GM23338 (cell line): ENCODE data around the gene MFAP5. TPM values are rescaled to one million over a fixed set of nuclear protein-coding genes. Genes with fewer than 3 reads are reported as not detected.

Source experiments
- ATAC-seq: fragments of 200-7000 bp; cut with Tn5 transposase; 3 replicates; pipeline ENCODE4 v1.9.1; 2020
- DNase-seq: peaks from one replicate; pipeline ENCODE4 v3.0.0-alpha.2; 2015; ENCODE audit warnings: low spot score
- H2AFZ ChIP-seq: fragments of 200-600 bp; sonication (generic); 2 replicates; pipeline ENCODE4 v1.8.0; 2016; ENCODE audit warnings: antibody characterized with exemption, mild to moderate bottlenecking, moderate library complexity
- H3F3A ChIP-seq: fragments of 200-600 bp; sonication (generic); replicated peaks from 2 replicates; pipeline ENCODE4 v1.8.0; 2017; ENCODE audit warnings: antibody characterized with exemption, mixed run types, low read depth
- H3K27ac ChIP-seq: fragments of 200-600 bp; sonication (generic); 2 replicates; pipeline ENCODE4 v1.6.1; 2016; ENCODE audit warnings: low read depth
- H3K27me3 ChIP-seq: fragments of 200-600 bp; sonication (generic); 2 replicates; pipeline ENCODE4 v1.8.0; 2016; ENCODE audit warnings: mild to moderate bottlenecking, mixed run types, moderate library complexity; ENCODE audit not compliant: insufficient read depth
- H3K36me3 ChIP-seq: fragments of 200-600 bp; sonication (generic); 2 replicates; pipeline ENCODE4 v1.8.0; 2016; ENCODE audit warnings: mild to moderate bottlenecking; ENCODE audit not compliant: insufficient read depth
- H3K4me1 ChIP-seq: fragments of 200-600 bp; sonication (generic); 2 replicates; pipeline ENCODE4 v1.8.0; 2016; ENCODE audit warnings: mild to moderate bottlenecking, moderate library complexity; ENCODE audit not compliant: insufficient read depth
- H3K4me2 ChIP-seq: fragments of 200-600 bp; sonication (generic); 2 replicates; pipeline ENCODE4 v1.7.1; 2017; ENCODE audit warnings: mixed run types
- H3K4me3 ChIP-seq: fragments of 200-600 bp; sonication (generic); 2 replicates; pipeline ENCODE4 v1.6.1; 2016; ENCODE audit warnings: mixed run types
- H3K79me2 ChIP-seq: fragments of 200-600 bp; sonication (generic); replicated peaks from 2 replicates; pipeline ENCODE4 v1.8.0; 2017; ENCODE audit warnings: mild to moderate bottlenecking; ENCODE audit not compliant: insufficient read depth
- H3K9me2 ChIP-seq: fragments of 200-600 bp; sonication (generic); 2 replicates; pipeline ENCODE4 v1.8.0; 2017; ENCODE audit not compliant: insufficient read depth
- H4K20me1 ChIP-seq: fragments of 200-600 bp; sonication (generic); replicated peaks from 2 replicates; pipeline ENCODE4 v1.8.0; 2017; ENCODE audit warnings: mild to moderate bottlenecking; ENCODE audit not compliant: insufficient read depth
- H3K27ac Mint-ChIP-seq: 2 replicates; pipeline ENCODE4 v1.8.0; 2020; ENCODE audit warnings: inconsistent platforms, mild to moderate bottlenecking, moderate library complexity, mixed read lengths
- H3K27me3 Mint-ChIP-seq: 3 replicates; pipeline ENCODE4 v1.8.0; 2022; ENCODE audit warnings: low read depth, mild to moderate bottlenecking, moderate library complexity, mixed read lengths, inconsistent platforms; ENCODE audit not compliant: insufficient read depth, poor library complexity
- H3K36me3 Mint-ChIP-seq: 3 replicates; pipeline ENCODE4 v1.8.0; 2021; ENCODE audit warnings: low read depth, mild to moderate bottlenecking, inconsistent platforms, moderate library complexity, mixed read lengths
- H3K4me1 Mint-ChIP-seq: 3 replicates; pipeline ENCODE4 v1.8.0; 2020; ENCODE audit warnings: mild to moderate bottlenecking, inconsistent platforms, mixed read lengths
- H3K4me3 Mint-ChIP-seq: 3 replicates; pipeline ENCODE4 v1.8.0; 2021; ENCODE audit warnings: moderate library complexity, mild to moderate bottlenecking, inconsistent platforms, mixed read lengths
- H3K9me3 Mint-ChIP-seq: 3 replicates; pipeline ENCODE4 v1.8.0; 2020; ENCODE audit warnings: moderate library complexity, mild to moderate bottlenecking, inconsistent platforms, mixed read lengths
- CREB1 ChIP-seq: fragments of 250-450 bp; sonication (Bioruptor Pico); IDR thresholded peaks from 2 replicates; pipeline ENCODE4 v1.5.0; 2020; ENCODE audit warnings: low read depth, mild to moderate bottlenecking, moderate library complexity
- EZH2 ChIP-seq: fragments of 200-600 bp; sonication (generic); IDR thresholded peaks from one replicate; pipeline ENCODE4 v1.8.0; 2017; ENCODE audit warnings: antibody characterized with exemption, mild to moderate bottlenecking, low read depth; ENCODE audit not compliant: unreplicated experiment
- EZH2phosphoT487 ChIP-seq: fragments of 200-600 bp; sonication (generic); IDR thresholded peaks from one replicate; pipeline ENCODE4 v1.8.1; 2018; ENCODE audit warnings: antibody characterized with exemption; ENCODE audit not compliant: unreplicated experiment
- NANOG ChIP-seq: IDR thresholded peaks from 2 replicates; pipeline ENCODE4 v1.6.1; 2016; ENCODE audit warnings: antibody characterized with exemption, borderline replicate concordance
- POLR2AphosphoS5 ChIP-seq: IDR thresholded peaks from 2 replicates; pipeline ENCODE4 v1.6.1; 2016; ENCODE audit warnings: antibody characterized with exemption, low read depth
- REST ChIP-seq: IDR thresholded peaks from one replicate; pipeline ENCODE4 v1.6.1; 2018; ENCODE audit warnings: antibody characterized with exemption; ENCODE audit not compliant: unreplicated experiment
- STAT1 ChIP-seq: IDR thresholded peaks from one replicate; pipeline ENCODE4 v1.6.1; 2016; ENCODE audit warnings: antibody characterized with exemption; ENCODE audit not compliant: unreplicated experiment
- polyA plus RNA-seq: library from polyadenylated mRNA; unstranded; fragments of >200 nt; fragmentation: Nextera tagmentation; extraction: Ambion mirVana; gene quantifications from 2 replicates; pipeline ENCODE4 v1.2.1, GENCODE V29; 2016
- total RNA-seq: library from RNA; depleted of rRNA; stranded (reverse); fragments of >200 nt; shearing (Covaris generic); gene quantifications from 2 replicates; pipeline ENCODE4 v1.2.3, GENCODE V29; 2014
- TF ChIP-seq, protein P1 (sequence below): IDR thresholded peaks from 2 replicates; pipeline ENCODE4 v1.6.1; 2016; ENCODE audit warnings: antibody characterized with exemption
- TF ChIP-seq, protein P2 (sequence below), 2 experiments: fragments of 200-600 bp in 1 of 2; sonication (generic) in 1 of 2; conservative IDR thresholded peaks; 2 replicates each; pipeline versions ENCODE4 v1.5.1 to v1.6.1; 2016 to 2017; ENCODE audit warnings: antibody characterized with exemption in 2 of 2, low read depth in 2 of 2, mild to moderate bottlenecking in 2 of 2, moderate library complexity in 1 of 2

The MFAP5 gene
- total and polyA plus RNA-seq, 2 experiments from 2014 or later: 0.68 to 0.90 TPM

- Histone ChIP-seq H3K4me2 (peak overlapping the region; percentile 65), H4K20me1 (no peaks in the 10 kb centered on the region), H3K79me2 (peaks cover 4% of the 10 kb centered on the region; the same call in 1 of the 2 replicates), H3K27me3 (no peaks in the 10 kb centered on the region), H3K9me2 (no peaks in the 10 kb centered on the region), H3F3A (peaks cover 5% of the 10 kb centered on the region; the same call in 1 of the 2 replicates), H3K4me3 (peak overlapping the region; percentile 40), H2AFZ (no peak overlapping the region), H3K36me3 (no peaks in the 10 kb centered on the region; the same call in 1 of the 2 replicates), H3K27ac (peak overlapping the region; percentile 88), H3K4me1 (peaks cover 22% of the 10 kb centered on the region)
- DNase-seq: peak; percentile 83
- Mint-ChIP-seq H3K36me3 (peaks cover 13% of the 10 kb centered on the region), H3K27me3 (peaks cover 11% of the 10 kb centered on the region), H3K9me3 (peaks cover 7% of the 10 kb centered on the region; the same call in 1 of the 3 replicates), H3K27ac (peak overlapping the region; percentile 87), H3K4me3 (peak overlapping the region; percentile 59), H3K4me1 (peaks cover 18% of the 10 kb centered on the region)
- TF ChIP-seq EZH2phosphoT487: no peak
- no peak for TF ChIP-seq STAT1
- no peak for TF ChIP-seq EZH2
- peak; percentile 35; the same call in 1 of the 2 replicates for TF ChIP-seq NANOG
- TF ChIP-seq CREB1: peak; percentile 65
- TF ChIP-seq, protein P1, sequence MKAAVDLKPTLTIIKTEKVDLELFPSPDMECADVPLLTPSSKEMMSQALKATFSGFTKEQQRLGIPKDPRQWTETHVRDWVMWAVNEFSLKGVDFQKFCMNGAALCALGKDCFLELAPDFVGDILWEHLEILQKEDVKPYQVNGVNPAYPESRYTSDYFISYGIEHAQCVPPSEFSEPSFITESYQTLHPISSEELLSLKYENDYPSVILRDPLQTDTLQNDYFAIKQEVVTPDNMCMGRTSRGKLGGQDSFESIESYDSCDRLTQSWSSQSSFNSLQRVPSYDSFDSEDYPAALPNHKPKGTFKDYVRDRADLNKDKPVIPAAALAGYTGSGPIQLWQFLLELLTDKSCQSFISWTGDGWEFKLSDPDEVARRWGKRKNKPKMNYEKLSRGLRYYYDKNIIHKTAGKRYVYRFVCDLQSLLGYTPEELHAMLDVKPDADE: no peak
- ATAC-seq: peak; percentile 65
These were observed 18.7 kb upstream of the MFAP5 start for GRCh38 chr12:8681129-8681884.

DNA sequence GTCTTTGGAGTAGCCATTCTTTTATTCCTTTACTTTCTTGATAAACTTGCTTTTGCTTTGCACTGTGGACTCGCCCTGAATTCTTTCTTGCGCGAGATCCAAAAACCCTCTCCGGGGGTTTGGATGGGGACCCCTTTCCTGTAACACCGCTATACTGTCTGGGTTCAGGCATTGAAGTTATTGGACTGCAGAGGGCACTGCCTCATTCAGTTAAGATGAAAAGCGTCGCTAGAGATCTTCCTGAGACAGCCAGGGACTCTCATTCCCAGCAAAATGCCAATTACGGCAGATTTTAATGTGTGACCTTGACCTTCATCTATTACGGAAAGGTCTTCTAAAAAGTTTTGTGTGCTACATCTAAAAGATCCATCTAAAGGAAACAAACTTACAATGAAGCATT is 17.9 kb upstream of the MFAP5 start:
- Histone ChIP-seq H4K20me1 (no peaks in the 10 kb centered on the region), H3K4me2 (peak overlapping the region; percentile 65), H3K27ac (peak overlapping the region; percentile 88), H3K9me2 (no peaks in the 10 kb centered on the region), H3F3A (peaks cover 5% of the 10 kb centered on the region; the same call in 1 of the 2 replicates), H3K4me1 (peaks cover 22% of the 10 kb centered on the region), H3K27me3 (no peaks in the 10 kb centered on the region), H3K79me2 (peaks cover 4% of the 10 kb centered on the region; the same call in 1 of the 2 replicates), H3K4me3 (no peak overlapping the region), H3K36me3 (no peaks in the 10 kb centered on the region; the same call in 1 of the 2 replicates), H2AFZ (no peak overlapping the region)
- Mint-ChIP-seq H3K4me1 (peaks cover 18% of the 10 kb centered on the region), H3K9me3 (peaks cover 7% of the 10 kb centered on the region; the same call in 1 of the 3 replicates), H3K36me3 (peaks cover 13% of the 10 kb centered on the region), H3K27ac (no peak overlapping the region), H3K27me3 (peaks cover 11% of the 10 kb centered on the region), H3K4me3 (no peak overlapping the region)
- ATAC-seq: peak; percentile 59
- TF ChIP-seq EZH2phosphoT487 (no peak), REST (no peak), NANOG (no peak), POLR2AphosphoS5 (no peak)
- TF ChIP-seq, protein P2, sequence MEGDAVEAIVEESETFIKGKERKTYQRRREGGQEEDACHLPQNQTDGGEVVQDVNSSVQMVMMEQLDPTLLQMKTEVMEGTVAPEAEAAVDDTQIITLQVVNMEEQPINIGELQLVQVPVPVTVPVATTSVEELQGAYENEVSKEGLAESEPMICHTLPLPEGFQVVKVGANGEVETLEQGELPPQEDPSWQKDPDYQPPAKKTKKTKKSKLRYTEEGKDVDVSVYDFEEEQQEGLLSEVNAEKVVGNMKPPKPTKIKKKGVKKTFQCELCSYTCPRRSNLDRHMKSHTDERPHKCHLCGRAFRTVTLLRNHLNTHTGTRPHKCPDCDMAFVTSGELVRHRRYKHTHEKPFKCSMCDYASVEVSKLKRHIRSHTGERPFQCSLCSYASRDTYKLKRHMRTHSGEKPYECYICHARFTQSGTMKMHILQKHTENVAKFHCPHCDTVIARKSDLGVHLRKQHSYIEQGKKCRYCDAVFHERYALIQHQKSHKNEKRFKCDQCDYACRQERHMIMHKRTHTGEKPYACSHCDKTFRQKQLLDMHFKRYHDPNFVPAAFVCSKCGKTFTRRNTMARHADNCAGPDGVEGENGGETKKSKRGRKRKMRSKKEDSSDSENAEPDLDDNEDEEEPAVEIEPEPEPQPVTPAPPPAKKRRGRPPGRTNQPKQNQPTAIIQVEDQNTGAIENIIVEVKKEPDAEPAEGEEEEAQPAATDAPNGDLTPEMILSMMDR (conservative IDR thresholded peaks at IDR 0.05; ENCODE audit: low read depth in 2 of 2): peak; percentile 54 to 66
- peak; percentile 56 for DNase-seq
